Measurements from ENCODE around the gene NRXN2.

DNA sequence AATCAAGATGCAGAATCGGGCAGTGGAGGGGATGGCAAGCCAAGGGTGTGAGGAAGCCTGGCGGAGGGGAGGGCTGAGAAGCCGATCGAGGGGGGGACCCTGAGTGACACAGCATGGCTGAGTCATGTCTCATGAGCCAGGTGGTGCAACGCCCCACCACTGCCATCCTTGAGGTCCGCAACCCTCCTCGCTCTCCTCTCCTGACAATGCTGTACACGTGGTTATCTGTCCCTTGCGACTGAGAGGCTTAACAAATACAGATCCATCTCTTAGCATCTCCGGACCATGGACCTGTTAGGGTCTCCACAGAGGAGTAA, 117.8 kb downstream of the NRXN2 start:
- no peak for TF ChIP-seq POLR2A (IDR thresholded peaks at IDR 0.05; ENCODE audit: low read length)
- TF ChIP-seq GATA1 (IDR thresholded peaks at IDR 0.05; ENCODE audit: low read depth, low read length) = no peak
